Neural progenitor cell (in vitro differentiated cells): ENCODE data around the gene SFSWAP. TPM values are rescaled to one million over a fixed set of nuclear protein-coding genes. Genes with fewer than 3 reads are reported as not detected.

Experiments
- DNase-seq: peaks from one replicate; pipeline ENCODE4 v3.0.0-alpha.2; 2016; ENCODE audit warnings: low spot score
- H2AFZ ChIP-seq: fragments of 200-600 bp; sonication (generic); replicated peaks from 2 replicates; pipeline ENCODE4 v1.6.1; 2016; ENCODE audit warnings: antibody characterized with exemption
- H3F3A ChIP-seq: fragments of 200-600 bp; sonication (generic); 2 replicates; pipeline ENCODE4 v1.6.1; 2016; ENCODE audit warnings: antibody characterized with exemption, low read depth
- H3K27ac ChIP-seq: fragments of 200-600 bp; sonication (generic); 2 replicates; pipeline ENCODE4 v1.5.1; 2016; ENCODE audit warnings: mild to moderate bottlenecking
- H3K27me3 ChIP-seq: fragments of 200-600 bp; sonication (generic); 2 replicates; pipeline ENCODE4 v1.6.1; 2016; ENCODE audit warnings: mild to moderate bottlenecking, moderate library complexity
- H3K36me3 ChIP-seq: fragments of 200-600 bp; sonication (generic); 2 replicates; pipeline ENCODE4 v1.5.1; 2016
- H3K4me1 ChIP-seq: fragments of 200-600 bp; sonication (generic); 2 replicates; pipeline ENCODE4 v1.6.1; 2016; ENCODE audit warnings: mixed run types
- H3K4me2 ChIP-seq: fragments of 200-600 bp; sonication (generic); 2 replicates; pipeline ENCODE4 v1.6.1; 2016
- H3K4me3 ChIP-seq: fragments of 200-600 bp; sonication (generic); 2 replicates; pipeline ENCODE4 v1.5.1; 2016
- H3K79me2 ChIP-seq: fragments of 200-600 bp; sonication (generic); 2 replicates; pipeline ENCODE4 v1.6.1; 2016; ENCODE audit warnings: low read depth
- H3K9ac ChIP-seq: fragments of 200-600 bp; sonication (generic); 2 replicates; pipeline ENCODE4 v1.6.1; 2016
- H3K9me3 ChIP-seq: fragments of 200-600 bp; sonication (generic); 2 replicates; pipeline ENCODE4 v1.5.1; 2016; ENCODE audit warnings: low read depth
- H4K20me1 ChIP-seq: fragments of 200-600 bp; sonication (generic); 2 replicates; pipeline ENCODE4 v1.6.1; 2016; ENCODE audit warnings: low read depth
- H3K27ac Mint-ChIP-seq: 3 replicates; pipeline ENCODE4 v1.8.0; 2021; ENCODE audit warnings: mixed read lengths
- H3K27me3 Mint-ChIP-seq: 2 replicates; pipeline ENCODE4 v1.8.0; 2022; ENCODE audit warnings: low read depth, mild to moderate bottlenecking, inconsistent platforms, moderate library complexity, mixed read lengths; ENCODE audit not compliant: insufficient read depth
- H3K36me3 Mint-ChIP-seq: 3 replicates; pipeline ENCODE4 v1.8.0; 2021; ENCODE audit warnings: mixed read lengths
- H3K4me1 Mint-ChIP-seq: 3 replicates; pipeline ENCODE4 v1.8.0; 2021; ENCODE audit warnings: mixed read lengths
- H3K4me3 Mint-ChIP-seq: 3 replicates; pipeline ENCODE4 v1.8.0; 2021; ENCODE audit warnings: mild to moderate bottlenecking, moderate library complexity, mixed read lengths
- H3K9me3 Mint-ChIP-seq: 3 replicates; pipeline ENCODE4 v1.8.0; 2020; ENCODE audit warnings: mixed read lengths
- CTCF ChIP-seq: fragments of 200-600 bp; sonication (generic); IDR thresholded peaks from 2 replicates; pipeline ENCODE4 v1.5.1; 2017; ENCODE audit warnings: antibody characterized with exemption, mild to moderate bottlenecking
- EZH2 ChIP-seq: fragments of 200-600 bp; sonication (generic); IDR thresholded peaks from 2 replicates; pipeline ENCODE4 v1.6.1; 2017; ENCODE audit warnings: antibody characterized with exemption, mild to moderate bottlenecking, moderate library complexity
- EZH2phosphoT487 ChIP-seq: fragments of 200-600 bp; sonication (generic); IDR thresholded peaks from 2 replicates; pipeline ENCODE4 v1.6.1; 2017; ENCODE audit warnings: antibody characterized with exemption
- total RNA-seq: library from RNA; depleted of rRNA; stranded (reverse); fragments of >200 nt; gene quantifications from 2 replicates; pipeline ENCODE4 v1.2.3, GENCODE V29; 2015; ENCODE audit warnings: low replicate concordance

SFSWAP gene
- total RNA-seq, 1 donor from 2014 or later: 37.0 TPM

GRCh38 chr12:131764738-131765137 lies 53.8 kb downstream of the SFSWAP start:
- TF ChIP-seq EZH2: no peak
- TF ChIP-seq CTCF: no peak
- TF ChIP-seq EZH2phosphoT487: no peak
- Histone ChIP-seq H3K4me3 (no peak overlapping the region), H3F3A (no peaks in the 10 kb centered on the region), H3K4me2 (no peak overlapping the region), H3K27ac (no peak overlapping the region), H3K36me3 (peaks cover 3% of the 10 kb centered on the region), H2AFZ (no peak overlapping the region), H4K20me1 (no peaks in the 10 kb centered on the region), H3K79me2 (no peaks in the 10 kb centered on the region), H3K9me3 (no peaks in the 10 kb centered on the region), H3K4me1 (no peaks in the 10 kb centered on the region), H3K27me3 (no peaks in the 10 kb centered on the region), H3K9ac (no peak overlapping the region)
- no peaks in the 10 kb centered on the region for H3K4me1 Mint-ChIP-seq
- H3K27me3 Mint-ChIP-seq: peaks cover 2% of the 10 kb centered on the region
- H3K36me3 Mint-ChIP-seq: peaks cover 33% of the 10 kb centered on the region
- no peak for DNase-seq
- no peak overlapping the region for H3K27ac Mint-ChIP-seq
- H3K4me3 Mint-ChIP-seq: no peak overlapping the region
- no peaks in the 10 kb centered on the region for H3K9me3 Mint-ChIP-seq

GRCh38 chr12:131765961-131766360 lies 55.1 kb downstream of the SFSWAP start:
- DNase-seq: no peak
- H2AFZ ChIP-seq: no peak overlapping the region
- H4K20me1 ChIP-seq: no peaks in the 10 kb centered on the region
- Mint-ChIP-seq H3K36me3 (peaks cover 35% of the 10 kb centered on the region), H3K4me3 (no peak overlapping the region), H3K27ac (no peak overlapping the region), H3K4me1 (no peaks in the 10 kb centered on the region), H3K9me3 (no peaks in the 10 kb centered on the region), H3K27me3 (no peaks in the 10 kb centered on the region)
- TF ChIP-seq EZH2: no peak
- TF ChIP-seq CTCF: no peak
- TF ChIP-seq EZH2phosphoT487: no peak
- H3K27me3 ChIP-seq: no peaks in the 10 kb centered on the region
- H3K9me3 ChIP-seq: no peaks in the 10 kb centered on the region
- H3K9ac ChIP-seq: no peak overlapping the region
- no peak overlapping the region for H3K4me2 ChIP-seq
- H3K79me2 ChIP-seq: no peaks in the 10 kb centered on the region
- H3K27ac ChIP-seq: no peak overlapping the region
- H3K4me3 ChIP-seq: no peak overlapping the region
- H3K4me1 ChIP-seq: no peaks in the 10 kb centered on the region
- H3F3A ChIP-seq: no peaks in the 10 kb centered on the region
- peaks cover 3% of the 10 kb centered on the region for H3K36me3 ChIP-seq

- no peaks in the 10 kb centered on the region for H4K20me1 ChIP-seq
- no peaks in the 10 kb centered on the region for H3K9me3 ChIP-seq
- Mint-ChIP-seq H3K27ac (no peak overlapping the region), H3K36me3 (peaks cover 33% of the 10 kb centered on the region), H3K9me3 (no peaks in the 10 kb centered on the region), H3K4me1 (no peaks in the 10 kb centered on the region), H3K27me3 (no peaks in the 10 kb centered on the region), H3K4me3 (no peak overlapping the region)
- H3K27ac ChIP-seq: no peak overlapping the region
- no peak overlapping the region for H3K4me3 ChIP-seq
- H3K27me3 ChIP-seq: no peaks in the 10 kb centered on the region
- DNase-seq: no peak
- H3K4me2 ChIP-seq: no peak overlapping the region
- peaks cover 3% of the 10 kb centered on the region for H3K36me3 ChIP-seq
- no peaks in the 10 kb centered on the region for H3K4me1 ChIP-seq
- H3F3A ChIP-seq: no peaks in the 10 kb centered on the region
- H3K9ac ChIP-seq: no peak overlapping the region
- TF ChIP-seq CTCF: no peak
- TF ChIP-seq EZH2: no peak
- no peak for TF ChIP-seq EZH2phosphoT487
- no peaks in the 10 kb centered on the region for H3K79me2 ChIP-seq
- no peak overlapping the region for H2AFZ ChIP-seq
Measured at GRCh38 chr12:131766382-131767107, 55.7 kb downstream of the SFSWAP start.
